GM15510 (cell line): ENCODE measurements around the gene FGD1.

ENCODE experiments used
- POLR2A ChIP-seq: IDR thresholded peaks from 3 replicates; pipeline ENCODE4 v1.6.1; 2011; ENCODE audit warnings: borderline replicate concordance; ENCODE audit not compliant: insufficient read length; ENCODE audit errors: extremely low read depth

The FGD1 gene

GRCh38 chrX:54482839-54483593, 13.0 kb downstream of the FGD1 start:
- TF ChIP-seq POLR2A: no peak

GRCh38 chrX:54479136-54480111, 16.6 kb downstream of the FGD1 start:
- TF ChIP-seq POLR2A: no peak

- no peak for TF ChIP-seq POLR2A
Observed at GRCh38 chrX:54473993-54474859, 21.8 kb downstream of the FGD1 start.

- TF ChIP-seq POLR2A: no peak
Observed at GRCh38 chrX:54470054-54470760, 25.8 kb downstream of the FGD1 start.

- TF ChIP-seq POLR2A: no peak
Observed at GRCh38 chrX:54452920-54453319, 43.1 kb downstream of the FGD1 start.

- no peak for TF ChIP-seq POLR2A
Observed at GRCh38 chrX:54449929-54450328, 46.1 kb downstream of the FGD1 start.

GRCh38 chrX:54447461-54447860, 48.6 kb downstream of the FGD1 start:
- no peak for TF ChIP-seq POLR2A

GRCh38 chrX:54446084-54446483, 50.0 kb downstream of the FGD1 start:
- TF ChIP-seq POLR2A: no peak

GRCh38 chrX:54444752-54445151, 51.3 kb downstream of the FGD1 start:
- no peak for TF ChIP-seq POLR2A

GRCh38 chrX:54442790-54443189, 53.2 kb downstream of the FGD1 start:
- TF ChIP-seq POLR2A: no peak

GRCh38 chrX:54439960-54440871, 55.8 kb downstream of the FGD1 start, which contains the start of gene TSR2:
TSS of gene TSR2 (plus strand) at chrX:54440404. CDS start at chrX:54440422, 18 bp downstream.
- peak; percentile 64 for TF ChIP-seq POLR2A

GRCh38 chrX:54435121-54435520, 60.9 kb downstream of the FGD1 start:
- no peak for TF ChIP-seq POLR2A

- TF ChIP-seq POLR2A: no peak
Observed at GRCh38 chrX:54430519-54430918, 65.5 kb downstream of the FGD1 start.
